HepG2 (cell line): ENCODE results near the gene SGK1. TPM values are rescaled to one million over a fixed set of nuclear protein-coding genes. Genes with fewer than 3 reads are reported as not detected.

Experiments
- ATAC-seq: fragments of 200-7000 bp; cut with Tn5 transposase; 3 replicates; pipeline ENCODE4 v1.9.1; 2020; ENCODE audit warnings: mild to moderate bottlenecking, moderate library complexity
- BruUV-seq: library from RNA; stranded (reverse); fragments of 400-500 nt; replicated peaks from 2 replicates; lab custom pipeline; 2021; lab: Mats Ljungman, UMichigan
- CTCF ChIA-PET: fragments of 300-600 bp; formaldehyde crosslinking; extraction: SDS; loops from one replicate; lab custom pipeline; 2021; ENCODE audit warnings: low total read pairs, inconsistent platforms, low intra/inter-chr PET ratio; lab: Yijun Ruan, JAX
- POLR2A ChIA-PET: fragments of 350-600 bp; sonication (Branson Sonifier 250); formaldehyde crosslinking; loops from one replicate; lab custom pipeline; 2020; ENCODE audit warnings: antibody characterized with exemption, inconsistent platforms; lab: Yijun Ruan, JAX
- DNase-seq: peaks from one replicate; pipeline ENCODE4 v3.0.0-alpha.2; 2015; ENCODE audit warnings: low spot score
- FAIRE-seq: peaks from 3 replicates; lab custom pipeline; 2011; peaks lifted over from hg19 to GRCh38; lab: Jason Lieb, UNC
- H2AFZ ChIP-seq: one replicate; pipeline ENCODE4 v1.6.1; 2011; ENCODE audit warnings: low read length, inconsistent platforms
- H3K27ac ChIP-seq: fragments of 300-600 bp; 3 replicates; pipeline ENCODE4 v1.8.0; 2011; ENCODE audit warnings: mixed run types, mild to moderate bottlenecking, mixed read lengths, low read length, inconsistent platforms; ENCODE audit not compliant: insufficient read depth; ENCODE audit errors: extremely low read length
- H3K27me3 ChIP-seq, 2 experiments: fragments of 200-600 bp in 1 of 2; 2 replicates in 1 of 2; 3 replicates in 1 of 2; pipeline versions ENCODE4 v1.6.0 to v1.8.0; 2011; ENCODE audit warnings: low read length in 2 of 2, mild to moderate bottlenecking in 2 of 2, moderate library complexity in 2 of 2, inconsistent platforms in 1 of 2; ENCODE audit not compliant: insufficient read depth in 2 of 2, control insufficient read depth in 1 of 2
- H3K36me3 ChIP-seq, 2 experiments: fragments of 200-600 bp in 1 of 2; replicated peaks in 1 of 2; 2 replicates in 1 of 2; 3 replicates in 1 of 2; pipeline versions ENCODE4 v1.5.1 to v1.8.0; 2011; ENCODE audit warnings: low read length in 2 of 2, inconsistent platforms in 1 of 2; ENCODE audit not compliant: insufficient read depth in 2 of 2, control insufficient read depth in 1 of 2
- H3K4me1 ChIP-seq: 2 replicates; pipeline ENCODE4 v1.5.1; 2012; ENCODE audit warnings: low read length, inconsistent platforms; ENCODE audit not compliant: insufficient read depth
- H3K4me2 ChIP-seq: 2 replicates; pipeline ENCODE4 v1.6.0; 2011; ENCODE audit warnings: low read depth, low read length, inconsistent platforms
- H3K4me3 ChIP-seq, 3 experiments: fragments of 200-600 bp in 1 of 3; sonication (generic), shearing (Covaris generic) in 1 of 3; replicated peaks in 1 of 3; 2 replicates each; pipeline ENCODE4 v1.5.1; 2011 to 2016; ENCODE audit warnings: low read length in 3 of 3, inconsistent platforms in 2 of 3, low read depth in 2 of 3, mild to moderate bottlenecking in 2 of 3, control low read depth in 1 of 3, mixed read lengths in 1 of 3; ENCODE audit not compliant: insufficient read depth in 1 of 3
- H3K79me2 ChIP-seq: one replicate; pipeline ENCODE4 v1.6.1; 2011; ENCODE audit warnings: low read length, inconsistent platforms; ENCODE audit not compliant: insufficient read depth
- H3K9ac ChIP-seq: 2 replicates; pipeline ENCODE4 v1.6.0; 2011; ENCODE audit warnings: mild to moderate bottlenecking, low read depth, low read length, inconsistent platforms; ENCODE audit not compliant: insufficient read depth
- H3K9me3 ChIP-seq: 2 replicates; pipeline ENCODE4 v1.5.1; 2012; ENCODE audit warnings: mild to moderate bottlenecking, low read length
- H4K20me1 ChIP-seq: 2 replicates; pipeline ENCODE4 v1.6.0; 2011; ENCODE audit warnings: inconsistent platforms, mild to moderate bottlenecking, low read length, moderate library complexity; ENCODE audit not compliant: insufficient read depth
- FOXK2 ChIP-seq: fragments of 450-650 bp; IDR thresholded peaks from 2 replicates; pipeline ENCODE4 v1.6.1; 2016
- KAT2B ChIP-seq: fragments of 150-350 bp; IDR thresholded peaks from 2 replicates; pipeline ENCODE4 v1.6.1; 2014; ENCODE audit warnings: low read depth, low read length, borderline replicate concordance
- PCBP1 ChIP-seq: fragments of 200-400 bp; formaldehyde crosslinking; IDR thresholded peaks from 2 replicates; pipeline ENCODE4 v1.6.1; 2017; ENCODE audit warnings: mild to moderate bottlenecking, low read depth, low read length, borderline replicate concordance
- SIN3B ChIP-seq: fragments of 150-350 bp; IDR thresholded peaks from 2 replicates; pipeline ENCODE4 v1.6.1; 2014; ENCODE audit warnings: low read length
- SMAD1 ChIP-seq: sonication (generic); formaldehyde crosslinking; IDR thresholded peaks from 2 replicates; pipeline ENCODE4 v1.4.0; 2020; ENCODE audit warnings: missing genetic modification reagents, low read depth, mild to moderate bottlenecking, borderline replicate concordance
- SMC3 ChIP-seq: IDR thresholded peaks from 2 replicates; pipeline ENCODE4 v1.6.1; 2011; ENCODE audit warnings: low read length, improper control_type of control experiment
- ZEB1 ChIP-seq: IDR thresholded peaks from 2 replicates; pipeline ENCODE4 v1.6.1; 2012; ENCODE audit warnings: mild to moderate bottlenecking, low read depth, inconsistent platforms; ENCODE audit not compliant: insufficient replicate concordance
- ZNF326 ChIP-seq: sonication (generic); formaldehyde crosslinking; IDR thresholded peaks from 2 replicates; pipeline ENCODE4 v1.4.0; 2020; ENCODE audit warnings: missing genetic modification reagents, borderline replicate concordance
- ZNF570 ChIP-seq: sonication (generic); formaldehyde crosslinking; IDR thresholded peaks from 2 replicates; pipeline ENCODE4 v1.4.0; 2020; ENCODE audit warnings: mild to moderate bottlenecking, missing genetic modification reagents, borderline replicate concordance
- ZNF670 ChIP-seq: sonication (generic); formaldehyde crosslinking; IDR thresholded peaks from 2 replicates; pipeline ENCODE4 v1.8.0; 2022; ENCODE audit warnings: mild to moderate bottlenecking, missing genetic modification reagents, borderline replicate concordance
- WGBS: methylation state at CpG from one replicate; pipeline ENCODE4 v1.1.6; 2017; ENCODE audit warnings: low lambda C conversion rate; 5-methylcytosine and 5-hydroxymethylcytosine counted together
- in situ Hi-C: cut with HindIII; loops from 2 replicates; pipeline ENCODE4 v1.10.0; 2017; ENCODE audit warnings: low pct_unique_long_range_greater_than_20kb; ENCODE audit not compliant: extremely low pct_ligation_motif_present
- intact Hi-C: fragments of 100-400 bp; cut with micrococcal nuclease; formaldehyde crosslinking; loops from one replicate; pipeline ENCODE4 v1.10.0; 2022; ENCODE audit not compliant: unreplicated experiment
- polyA plus RNA-seq, 8 experiments: library from polyadenylated mRNA; depleted of rRNA in 3 of 8; stranded (reverse) in 7 of 8; unstranded in 1 of 8; fragments of >200 nt; fragmentation: Illumina TruSeq in 4 of 8; extraction: Trizol in 4 of 8; gene quantifications; 2 replicates each; pipeline versions ENCODE4 v1.2.1 to v1.2.3, GENCODE V29; 2011 to 2016; ENCODE audit warnings: low read depth in 4 of 8, missing spikeins in 1 of 8, mixed read lengths in 1 of 8; ENCODE audit not compliant: insufficient read depth in 1 of 8
- total RNA-seq, 5 experiments: library from RNA; depleted of rRNA; stranded (reverse); fragments of >200 nt; fragmentation: Illumina TruSeq; extraction: Trizol; gene quantifications; 2 replicates each; pipeline ENCODE4 v1.2.3, GENCODE V29; 2016; ENCODE audit warnings: low read depth in 1 of 5
- TF ChIP-seq, protein P1 (sequence below): IDR thresholded peaks from 2 replicates; pipeline ENCODE4 v1.6.1; 2016; ENCODE audit warnings: control low read depth
- TF ChIP-seq, protein P2 (sequence below): sonication (generic); formaldehyde crosslinking; IDR thresholded peaks from 2 replicates; pipeline ENCODE4 v1.8.0; 2022; ENCODE audit warnings: mild to moderate bottlenecking, missing genetic modification reagents, moderate library complexity
- TF ChIP-seq, protein P3 (sequence below): IDR thresholded peaks from 2 replicates; pipeline ENCODE4 v1.4.0; 2020; ENCODE audit warnings: mild to moderate bottlenecking, missing genetic modification reagents
- TF ChIP-seq, protein P4 (sequence below): IDR thresholded peaks from 2 replicates; pipeline ENCODE4 v1.6.1; 2016; ENCODE audit warnings: missing genetic modification reagents, missing compliant biosample characterization

The SGK1 gene
- total and polyA plus RNA-seq, 2 of the 13 experiments (the other 11 are each of a cell fraction or from before 2014, with no cell fraction given), result 56.1 to 56.2 TPM

DNA sequence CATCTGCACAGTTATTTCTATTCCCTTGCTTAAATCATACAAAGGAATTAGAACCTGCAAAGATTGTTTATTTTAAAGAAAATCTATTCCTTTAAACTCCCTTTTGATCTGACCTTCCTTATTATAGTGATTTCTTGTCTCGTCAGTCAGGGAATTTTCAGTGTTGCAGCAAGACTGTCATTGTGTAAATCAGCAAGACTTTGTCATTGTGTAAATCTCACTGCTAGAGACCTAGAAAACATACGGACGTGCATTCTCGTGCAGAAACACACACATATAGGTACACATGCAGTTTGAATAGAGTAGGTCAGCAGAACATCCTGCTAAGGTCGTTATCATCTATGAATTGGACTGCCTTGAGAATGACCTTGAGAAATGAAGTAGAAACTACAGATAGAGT lies 6.2 kb upstream of the SGK1 start:
- Histone ChIP-seq H4K20me1 (no peaks in the 10 kb centered on the region), H3K36me3 (no peaks in the 10 kb centered on the region), H3K79me2 (no peaks in the 10 kb centered on the region), H3K9ac (no peak overlapping the region), H3K4me2 (no peak overlapping the region), H3K4me3 (no peak overlapping the region), H3K9me3 (0 out of 2 replicates have a peak, but pooled peaks cover 4% of the 10 kb centered on the region), H2AFZ (no peak overlapping the region), H3K27me3 (no peaks in the 10 kb centered on the region), H3K4me1 (no peaks in the 10 kb centered on the region), H3K27ac (no peak overlapping the region)
- TF ChIP-seq, protein P1, sequence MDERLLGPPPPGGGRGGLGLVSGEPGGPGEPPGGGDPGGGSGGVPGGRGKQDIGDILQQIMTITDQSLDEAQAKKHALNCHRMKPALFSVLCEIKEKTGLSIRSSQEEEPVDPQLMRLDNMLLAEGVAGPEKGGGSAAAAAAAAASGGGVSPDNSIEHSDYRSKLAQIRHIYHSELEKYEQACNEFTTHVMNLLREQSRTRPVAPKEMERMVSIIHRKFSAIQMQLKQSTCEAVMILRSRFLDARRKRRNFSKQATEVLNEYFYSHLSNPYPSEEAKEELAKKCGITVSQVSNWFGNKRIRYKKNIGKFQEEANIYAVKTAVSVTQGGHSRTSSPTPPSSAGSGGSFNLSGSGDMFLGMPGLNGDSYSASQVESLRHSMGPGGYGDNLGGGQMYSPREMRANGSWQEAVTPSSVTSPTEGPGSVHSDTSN (CRISPR knock-in tag), result no peak
- TF ChIP-seq ZNF570 (CRISPR knock-in tag), result no peak
- TF ChIP-seq, protein P2, sequence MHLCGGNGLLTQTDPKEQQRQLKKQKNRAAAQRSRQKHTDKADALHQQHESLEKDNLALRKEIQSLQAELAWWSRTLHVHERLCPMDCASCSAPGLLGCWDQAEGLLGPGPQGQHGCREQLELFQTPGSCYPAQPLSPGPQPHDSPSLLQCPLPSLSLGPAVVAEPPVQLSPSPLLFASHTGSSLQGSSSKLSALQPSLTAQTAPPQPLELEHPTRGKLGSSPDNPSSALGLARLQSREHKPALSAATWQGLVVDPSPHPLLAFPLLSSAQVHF, result no peak
- no peak for TF ChIP-seq ZNF326 (CRISPR knock-in tag)
- TF ChIP-seq SMC3, result no peak
- no peak for TF ChIP-seq ZNF670 (CRISPR knock-in tag)
- TF ChIP-seq, protein P3, sequence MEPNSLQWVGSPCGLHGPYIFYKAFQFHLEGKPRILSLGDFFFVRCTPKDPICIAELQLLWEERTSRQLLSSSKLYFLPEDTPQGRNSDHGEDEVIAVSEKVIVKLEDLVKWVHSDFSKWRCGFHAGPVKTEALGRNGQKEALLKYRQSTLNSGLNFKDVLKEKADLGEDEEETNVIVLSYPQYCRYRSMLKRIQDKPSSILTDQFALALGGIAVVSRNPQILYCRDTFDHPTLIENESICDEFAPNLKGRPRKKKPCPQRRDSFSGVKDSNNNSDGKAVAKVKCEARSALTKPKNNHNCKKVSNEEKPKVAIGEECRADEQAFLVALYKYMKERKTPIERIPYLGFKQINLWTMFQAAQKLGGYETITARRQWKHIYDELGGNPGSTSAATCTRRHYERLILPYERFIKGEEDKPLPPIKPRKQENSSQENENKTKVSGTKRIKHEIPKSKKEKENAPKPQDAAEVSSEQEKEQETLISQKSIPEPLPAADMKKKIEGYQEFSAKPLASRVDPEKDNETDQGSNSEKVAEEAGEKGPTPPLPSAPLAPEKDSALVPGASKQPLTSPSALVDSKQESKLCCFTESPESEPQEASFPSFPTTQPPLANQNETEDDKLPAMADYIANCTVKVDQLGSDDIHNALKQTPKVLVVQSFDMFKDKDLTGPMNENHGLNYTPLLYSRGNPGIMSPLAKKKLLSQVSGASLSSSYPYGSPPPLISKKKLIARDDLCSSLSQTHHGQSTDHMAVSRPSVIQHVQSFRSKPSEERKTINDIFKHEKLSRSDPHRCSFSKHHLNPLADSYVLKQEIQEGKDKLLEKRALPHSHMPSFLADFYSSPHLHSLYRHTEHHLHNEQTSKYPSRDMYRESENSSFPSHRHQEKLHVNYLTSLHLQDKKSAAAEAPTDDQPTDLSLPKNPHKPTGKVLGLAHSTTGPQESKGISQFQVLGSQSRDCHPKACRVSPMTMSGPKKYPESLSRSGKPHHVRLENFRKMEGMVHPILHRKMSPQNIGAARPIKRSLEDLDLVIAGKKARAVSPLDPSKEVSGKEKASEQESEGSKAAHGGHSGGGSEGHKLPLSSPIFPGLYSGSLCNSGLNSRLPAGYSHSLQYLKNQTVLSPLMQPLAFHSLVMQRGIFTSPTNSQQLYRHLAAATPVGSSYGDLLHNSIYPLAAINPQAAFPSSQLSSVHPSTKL, result no peak
- TF ChIP-seq PCBP1, result no peak
- no peak for TF ChIP-seq KAT2B
- no peak for TF ChIP-seq ZEB1
- no peak for TF ChIP-seq SMAD1 (CRISPR knock-in tag)
- TF ChIP-seq FOXK2, result no peak
- TF ChIP-seq SIN3B, result no peak
- TF ChIP-seq, protein P4, sequence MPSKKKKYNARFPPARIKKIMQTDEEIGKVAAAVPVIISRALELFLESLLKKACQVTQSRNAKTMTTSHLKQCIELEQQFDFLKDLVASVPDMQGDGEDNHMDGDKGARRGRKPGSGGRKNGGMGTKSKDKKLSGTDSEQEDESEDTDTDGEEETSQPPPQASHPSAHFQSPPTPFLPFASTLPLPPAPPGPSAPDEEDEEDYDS, result no peak
- ATAC-seq (no peak), DNase-seq (no peak), FAIRE-seq (no peak)
- in situ Hi-C loops, result no loop called here
- intact Hi-C loops, result loop anchor here (10.0 kb wide), 1 partner anchor 149 kb away; no protein-coding TSS in a partner anchor
- ChIA-PET POLR2A (no interaction called here), CTCF (no interaction called here)
- 7% methylated on average over 5 of the region's 5 CpGs for WGBS
- no TSS peak for BruUV-seq
